GM12878 (cell line): ENCODE data around the gene CKLF. TPM values are rescaled to one million over a fixed set of nuclear protein-coding genes. Genes with fewer than 3 reads are reported as not detected.

ENCODE experiments used
- ATAC-seq: fragments of 200-7000 bp; cut with Tn5 transposase; 3 replicates; pipeline ENCODE4 v1.9.1; 2020; ENCODE audit warnings: mild to moderate bottlenecking, moderate library complexity
- BruUV-seq: library from RNA; stranded (reverse); fragments of 400-500 nt; replicated peaks from 2 replicates; lab custom pipeline; 2021; lab: Mats Ljungman, UMichigan
- CTCF ChIA-PET: fragments of 300-600 bp; sonication (Branson Sonifier 250); formaldehyde crosslinking; extraction: SDS; loops from one replicate; lab custom pipeline; 2021; ENCODE audit warnings: inconsistent platforms; lab: Yijun Ruan, JAX
- POLR2A ChIA-PET: fragments of 350-600 bp; formaldehyde crosslinking; extraction: SDS; loops from one replicate; lab custom pipeline; 2021; ENCODE audit warnings: inconsistent platforms; lab: Charles Lee
- RAD21 ChIA-PET: fragments of 300-600 bp; sonication (Branson Sonifier 250); formaldehyde crosslinking; loops from one replicate; lab custom pipeline; 2023; ENCODE audit warnings: antibody characterized with exemption; ENCODE audit not compliant: unreplicated experiment; lab: Charles Lee
- SMC1A ChIA-PET: fragments of 300-600 bp; sonication (Branson Sonifier 250); formaldehyde crosslinking; loops from one replicate; lab custom pipeline; 2023; ENCODE audit not compliant: unreplicated experiment, uncharacterized antibody; lab: Charles Lee
- DNase-seq: peaks from one replicate; pipeline ENCODE4 v3.0.0-alpha.2; 2011; ENCODE audit warnings: low read depth, low spot score
- FAIRE-seq: peaks from 3 replicates; lab custom pipeline; 2011; peaks lifted over from hg19 to GRCh38; lab: Jason Lieb, UNC
- H2AFZ ChIP-seq: 2 replicates; pipeline ENCODE4 v1.6.0; 2011; ENCODE audit warnings: low read depth, low read length, control low read depth; ENCODE audit not compliant: control insufficient read depth
- H3K27ac ChIP-seq: 2 replicates; pipeline ENCODE4 v1.5.1; 2011; ENCODE audit warnings: control low read depth; ENCODE audit not compliant: control insufficient read depth, insufficient read depth
- H3K27me3 ChIP-seq, 2 experiments: replicated peaks in 1 of 2; 2 replicates each; pipeline versions ENCODE4 v1.6.0 to v1.6.1; 2011; ENCODE audit warnings: low read length in 1 of 2; ENCODE audit not compliant: control insufficient read depth in 2 of 2, insufficient read depth in 2 of 2
- H3K36me3 ChIP-seq, 2 experiments: 2 replicates each; pipeline ENCODE4 v1.5.1; 2011; ENCODE audit warnings: low read length in 1 of 2; ENCODE audit not compliant: control insufficient read depth in 2 of 2, insufficient read depth in 2 of 2
- H3K4me1 ChIP-seq: 2 replicates; pipeline ENCODE4 v1.6.1; 2011; ENCODE audit warnings: mild to moderate bottlenecking, low read length, moderate library complexity, mixed read lengths; ENCODE audit not compliant: control insufficient read depth, insufficient read depth
- H3K4me2 ChIP-seq: 2 replicates; pipeline ENCODE4 v1.6.0; 2011; ENCODE audit warnings: control low read depth; ENCODE audit not compliant: control insufficient read depth, insufficient read depth
- H3K4me3 ChIP-seq: fragments of 200-600 bp; sonication (generic); 2 replicates; pipeline ENCODE4 v1.5.1; 2016
- H3K79me2 ChIP-seq: 2 replicates; pipeline ENCODE4 v1.6.0; 2011; ENCODE audit warnings: low read length; ENCODE audit not compliant: control insufficient read depth, insufficient read depth
- H3K9ac ChIP-seq: 2 replicates; pipeline ENCODE4 v1.8.0; 2011; ENCODE audit warnings: low read length, control low read depth, mixed read lengths; ENCODE audit not compliant: control insufficient read depth, insufficient read depth
- H3K9me3 ChIP-seq: replicated peaks from 3 replicates; pipeline ENCODE4 v1.5.1; 2011; ENCODE audit warnings: mild to moderate bottlenecking, low read length; ENCODE audit not compliant: control insufficient read depth, insufficient read depth
- H4K20me1 ChIP-seq: 2 replicates; pipeline ENCODE4 v1.6.0; 2011; ENCODE audit not compliant: control insufficient read depth, insufficient read depth
- CHD2 ChIP-seq: IDR thresholded peaks from 2 replicates; pipeline ENCODE4 v1.6.1; 2011; ENCODE audit warnings: low read depth, low read length, improper control_type of control experiment, borderline replicate concordance
- CTCF ChIP-seq, 3 experiments: IDR thresholded peaks in 2 of 3; conservative IDR thresholded peaks in 1 of 3; 2 replicates each; pipeline ENCODE4 v1.5.1; 2011; ENCODE audit warnings: low read depth in 3 of 3, low read length in 3 of 3, mild to moderate bottlenecking in 3 of 3, control low read depth in 2 of 3, moderate library complexity in 2 of 3, inconsistent platforms in 1 of 3, mixed read lengths in 1 of 3; ENCODE audit not compliant: control insufficient read depth in 2 of 3, insufficient read depth in 1 of 3; ENCODE audit errors: extremely low read depth in 1 of 3
- DPF2 ChIP-seq: fragments of 450-650 bp; IDR thresholded peaks from 2 replicates; pipeline ENCODE4 v1.6.1; 2017; ENCODE audit warnings: mild to moderate bottlenecking
- EED ChIP-seq: sonication (generic); IDR thresholded peaks from 2 replicates; pipeline ENCODE4 v1.6.1; 2016; ENCODE audit warnings: antibody characterized with exemption, low read depth
- EGR1 ChIP-seq, 2 experiments: IDR thresholded peaks; 1 replicate in 1 of 2; 2 replicates in 1 of 2; pipeline ENCODE4 v1.6.1; 2011 to 2012; ENCODE audit warnings: low read depth in 2 of 2, low read length in 2 of 2, borderline replicate concordance in 1 of 2, mild to moderate bottlenecking in 1 of 2, moderate library complexity in 1 of 2
- RAD21 ChIP-seq: IDR thresholded peaks from 2 replicates; pipeline ENCODE4 v1.6.1; 2011; ENCODE audit warnings: mild to moderate bottlenecking, low read depth, low read length, moderate library complexity; ENCODE audit not compliant: insufficient read depth
- RCOR1 ChIP-seq: conservative IDR thresholded peaks from 2 replicates; pipeline ENCODE4 v1.6.1; 2012; ENCODE audit warnings: low read depth, low read length, improper control_type of control experiment
- RFX5 ChIP-seq: IDR thresholded peaks from 2 replicates; pipeline ENCODE4 v1.6.1; 2011; ENCODE audit warnings: low read depth, low read length, improper control_type of control experiment
- SIN3A ChIP-seq: IDR thresholded peaks from 2 replicates; pipeline ENCODE4 v1.6.1; 2012; ENCODE audit warnings: low read depth, low read length, improper control_type of control experiment
- TAF1 ChIP-seq: IDR thresholded peaks from 2 replicates; pipeline ENCODE4 v1.6.1; 2011; ENCODE audit warnings: mild to moderate bottlenecking, low read depth, low read length, borderline replicate concordance
- TBL1XR1 ChIP-seq: IDR thresholded peaks from 2 replicates; pipeline ENCODE4 v1.6.1; 2012; ENCODE audit warnings: low read depth, low read length, improper control_type of control experiment
- ZNF207 ChIP-seq: fragments of 450-650 bp; IDR thresholded peaks from 2 replicates; pipeline ENCODE4 v1.6.1; 2014; ENCODE audit warnings: antibody characterized with exemption, mild to moderate bottlenecking, borderline replicate concordance
- ZNF274 ChIP-seq: IDR thresholded peaks from one replicate; pipeline ENCODE4 v1.8.0; 2011; ENCODE audit not compliant: insufficient read length, insufficient read depth
- WGBS: methylation state at CpG from one replicate; pipeline ENCODE4 v1.1.6; 2016; ENCODE audit warnings: low lambda C conversion rate; ENCODE audit not compliant: insufficient replicate concordance, insufficient coverage; ENCODE audit errors: missing lambda C conversion rate; 5-methylcytosine and 5-hydroxymethylcytosine counted together
- in situ Hi-C: fragments of 300-500 bp; cut with MboI; formaldehyde crosslinking; loops from 9 replicates; pipeline ENCODE4 v1.14.3; 2018; ENCODE audit warnings: mixed read lengths
- intact Hi-C: fragments of 100-400 bp; cut with micrococcal nuclease; formaldehyde crosslinking; loops from one replicate; pipeline ENCODE4 v1.14.2; 2022; ENCODE audit not compliant: unreplicated experiment
- polyA plus RNA-seq, 11 experiments: library from polyadenylated mRNA; depleted of rRNA in 4 of 11; unstranded in 6 of 11; stranded (reverse) in 5 of 11; fragments of >200 nt; fragmentation: Nextera tagmentation in 4 of 11; fragmentation: Illumina TruSeq in 1 of 11; extraction: Ambion mirVana in 4 of 11; extraction: Trizol in 1 of 11; gene quantifications; 1 replicate in 1 of 11; 2 replicates in 10 of 11; pipeline versions ENCODE4 v1.2.1 to v1.2.3, GENCODE V29; 2011 to 2016; ENCODE audit warnings: inconsistent platforms in 2 of 11, missing spikeins in 2 of 11, low read depth in 1 of 11
- total RNA-seq, 4 experiments: library from RNA; depleted of rRNA in 3 of 4; stranded (reverse); fragments of >200 nt in 3 of 4; fragmentation: Illumina TruSeq in 1 of 4; extraction: Trizol in 1 of 4; gene quantifications; 2 replicates each; pipeline versions ENCODE4 v1.2.1 to v1.2.3, GENCODE V29; 2013 to 2021

Gene CKLF
- total and polyA plus RNA-seq, 10 of the 15 experiments (the other 5 are each of a cell fraction or from before 2014, with no cell fraction given), result 40.8 to 193 (median 109) TPM

- intact Hi-C loops (no loop called here), in situ Hi-C loops (loop anchor here (25.0 kb wide), 1 partner anchor 503 kb away; the partner anchor contains the start of gene CBFB)
- Histone ChIP-seq H2AFZ (no peak overlapping the region), H3K9me3 (no peaks in the 10 kb centered on the region), H3K27me3 (peaks cover 0 to 3% of the 10 kb centered on the region in 2 experiments; a peak in 2 of 4 replicates), H3K27ac (no peak overlapping the region), H3K9ac (no peak overlapping the region), H4K20me1 (no peaks in the 10 kb centered on the region), H3K79me2 (no peaks in the 10 kb centered on the region), H3K4me1 (peaks cover 6% of the 10 kb centered on the region), H3K4me3 (no peak overlapping the region), H3K4me2 (no peak overlapping the region), H3K36me3 (peaks cover 0 to 4% of the 10 kb centered on the region in 2 experiments; a peak in 1 of 4 replicates)
- RAD21 ChIA-PET, result no interaction called here
- CTCF ChIA-PET, result no interaction called here
- SMC1A ChIA-PET, result interaction anchor here (0.7 to 1.1 kb wide), 2 partner anchors 9 to 14 kb away, joined by 3 to 4 read pairs; no protein-coding TSS in a partner anchor
- FAIRE-seq (no peak), DNase-seq (no peak), ATAC-seq (no peak)
- TF ChIP-seq ZNF207, result no peak
- no peak for TF ChIP-seq TBL1XR1
- TF ChIP-seq EED, result no peak
- no peak for TF ChIP-seq ZNF274
- TF ChIP-seq EGR1 (IDR thresholded peaks at IDR 0.05; ENCODE audit: borderline replicate concordance in 1 of 2, low read depth in 2 of 2, low read length in 2 of 2), result no peak
- no peak for TF ChIP-seq CHD2
- no peak for TF ChIP-seq TAF1
- TF ChIP-seq SIN3A, result no peak
- no peak for TF ChIP-seq DPF2
- no peak for TF ChIP-seq CTCF (IDR thresholded peaks at IDR 0.05 in 2 of 3, conservative IDR thresholded peaks at IDR 0.05 in 1 of 3; ENCODE audit: control insufficient read depth in 2 of 3, extremely low read depth in 1 of 3, insufficient read depth in 1 of 3, low read depth in 3 of 3, low read length in 3 of 3)
- no peak for TF ChIP-seq RFX5
- no peak for TF ChIP-seq RAD21
- TF ChIP-seq RCOR1, result no peak
- no TSS peak for BruUV-seq
- POLR2A ChIA-PET, result interaction anchor here (0.6 kb wide), 1 partner anchor 30 kb away, joined by 3 read pairs; no protein-coding TSS in a partner anchor
- WGBS, result 88% methylated on average over 1 of the region's 1 CpG
These were observed 18.0 kb upstream of the CKLF start for GRCh38 chr16:66534376-66534799.
